Mesothelial cell of epicardium (in vitro differentiated cells): ENCODE measurements around the gene VSTM2L. TPM values are rescaled to one million over a fixed set of nuclear protein-coding genes. Genes with fewer than 3 reads are reported as not detected.

ENCODE experiments used
- DNase-seq, 2 experiments: peaks; one replicate each; pipeline ENCODE4 v3.0.0; 2021; ENCODE audit warnings: low spot score in 2 of 2; ENCODE audit not compliant: unreplicated experiment in 2 of 2
- H3K27ac Mint-ChIP-seq: 2 replicates; pipeline ENCODE4 v1.8.0; 2021; ENCODE audit warnings: mixed read lengths
- H3K27me3 Mint-ChIP-seq: 2 replicates; pipeline ENCODE4 v1.8.0; 2021; ENCODE audit warnings: low read depth, mixed read lengths
- H3K36me3 Mint-ChIP-seq: 2 replicates; pipeline ENCODE4 v1.8.0; 2021; ENCODE audit warnings: mixed read lengths
- H3K4me1 Mint-ChIP-seq: 2 replicates; pipeline ENCODE4 v1.8.0; 2021; ENCODE audit warnings: mixed read lengths
- H3K4me3 Mint-ChIP-seq: 2 replicates; pipeline ENCODE4 v1.8.0; 2021; ENCODE audit warnings: mild to moderate bottlenecking, moderate library complexity, mixed read lengths
- H3K9me3 Mint-ChIP-seq: 2 replicates; pipeline ENCODE4 v1.8.0; 2021; ENCODE audit warnings: mixed read lengths
- total RNA-seq: library from RNA; stranded (reverse); gene quantifications from 3 replicates; pipeline ENCODE4 v1.2.1, GENCODE V29; 2021
- TF ChIP-seq, protein P1 (sequence below): fragments of 200-600 bp; sonication (generic); IDR thresholded peaks from one replicate; pipeline ENCODE4 v1.5.0; 2021; ENCODE audit warnings: antibody characterized with exemption; ENCODE audit not compliant: unreplicated experiment

VSTM2L gene
- total RNA-seq, 1 donor from 2014 or later = 31.9 TPM

DNA sequence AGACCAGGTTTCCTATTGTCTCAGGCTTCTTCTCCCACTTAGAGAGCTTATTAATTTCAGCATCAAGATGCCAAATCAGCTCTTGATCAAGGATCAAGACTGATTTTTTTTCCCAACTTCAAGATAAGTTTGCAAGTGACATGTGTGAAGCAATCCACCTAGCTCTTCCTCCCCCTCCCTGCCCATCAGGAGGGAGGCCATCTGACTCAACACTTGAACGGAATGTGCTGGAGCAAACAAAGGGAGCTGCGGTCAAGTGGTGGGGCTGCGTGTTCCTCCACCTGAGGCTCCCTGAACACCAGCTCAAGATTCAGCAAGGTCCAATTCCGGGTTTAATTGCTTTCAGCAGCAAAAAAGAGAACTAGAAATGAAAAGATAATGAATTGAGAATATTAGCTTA, 91.6 kb downstream of the VSTM2L start:
- H3K27me3 Mint-ChIP-seq = no peaks in the 10 kb centered on the region
- TF ChIP-seq, protein P1, sequence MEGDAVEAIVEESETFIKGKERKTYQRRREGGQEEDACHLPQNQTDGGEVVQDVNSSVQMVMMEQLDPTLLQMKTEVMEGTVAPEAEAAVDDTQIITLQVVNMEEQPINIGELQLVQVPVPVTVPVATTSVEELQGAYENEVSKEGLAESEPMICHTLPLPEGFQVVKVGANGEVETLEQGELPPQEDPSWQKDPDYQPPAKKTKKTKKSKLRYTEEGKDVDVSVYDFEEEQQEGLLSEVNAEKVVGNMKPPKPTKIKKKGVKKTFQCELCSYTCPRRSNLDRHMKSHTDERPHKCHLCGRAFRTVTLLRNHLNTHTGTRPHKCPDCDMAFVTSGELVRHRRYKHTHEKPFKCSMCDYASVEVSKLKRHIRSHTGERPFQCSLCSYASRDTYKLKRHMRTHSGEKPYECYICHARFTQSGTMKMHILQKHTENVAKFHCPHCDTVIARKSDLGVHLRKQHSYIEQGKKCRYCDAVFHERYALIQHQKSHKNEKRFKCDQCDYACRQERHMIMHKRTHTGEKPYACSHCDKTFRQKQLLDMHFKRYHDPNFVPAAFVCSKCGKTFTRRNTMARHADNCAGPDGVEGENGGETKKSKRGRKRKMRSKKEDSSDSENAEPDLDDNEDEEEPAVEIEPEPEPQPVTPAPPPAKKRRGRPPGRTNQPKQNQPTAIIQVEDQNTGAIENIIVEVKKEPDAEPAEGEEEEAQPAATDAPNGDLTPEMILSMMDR = no peak
- no peak for DNase-seq
- H3K4me1 Mint-ChIP-seq = peaks cover 45% of the 10 kb centered on the region
- H3K4me3 Mint-ChIP-seq = no peak overlapping the region
- H3K27ac Mint-ChIP-seq = no peak overlapping the region
- peaks cover 32% of the 10 kb centered on the region for H3K36me3 Mint-ChIP-seq
- H3K9me3 Mint-ChIP-seq = no peaks in the 10 kb centered on the region

Other genes with a start within 250 kb of the VSTM2L start
- 55.6 to 59.1 TPM (median 59.0 TPM) in 3 replicates for gene CTNNBL1, start 209.1 kb upstream of the VSTM2L start, total RNA-seq
- gene TTI1, start 130.3 kb downstream of the VSTM2L start, total RNA-seq = 33.2 to 33.7 TPM (median 33.6 TPM) in 3 replicates
- gene RPRD1B, start 130.6 kb downstream of the VSTM2L start, total RNA-seq = 47.8 to 52.7 TPM (median 48.4 TPM) in 3 replicates